Measurements from ENCODE around the gene ABHD15.
A peak's percentile ranks its signal among the peaks of the same experiment; 100 is the strongest.
"Not testable (repeated sequence)": the region's sequence is repeated elsewhere in the genome, so short reads cannot be mapped to it uniquely, and the experiment has no call there.

The ABHD15 gene

GRCh38 chr17:29568331-29569244 lies 1.8 kb upstream of the ABHD15 start, which contains the start of gene TP53I13:
Gene TP53I13 (plus strand): TSS chr17:29568701. CDS start chr17:29568759, 58 bp downstream.
- DNase-seq = peak; percentile 75 to 94 (median 83)

GRCh38 chr17:29567554-29568330 lies 905 bp upstream of the ABHD15 start:
- DNase-seq = peak; percentile 52 to 88 (median 70)

GRCh38 chr17:29567304-29567553 lies 392 bp upstream of the ABHD15 start:
- DNase-seq = no peak

GRCh38 chr17:29565643-29566472 lies 979 bp downstream of the ABHD15 start:
- DNase-seq = peak in 4 of 5 experiments; percentile 31 to 82 (median 40)

GRCh38 chr17:29563816-29564215 lies 3.0 kb downstream of the ABHD15 start:
- peak in 2 of 5 experiments; percentile 31 to 47 for DNase-seq

GRCh38 chr17:29562615-29563014 lies 4.2 kb downstream of the ABHD15 start:
- DNase-seq = no peak

GRCh38 chr17:29561554-29562517 lies 5.0 kb downstream of the ABHD15 start:
- peak in 1 of 5 experiments; percentile 52 for DNase-seq

- no peak for DNase-seq
Observed at GRCh38 chr17:29560316-29560715, 6.5 kb downstream of the ABHD15 start.

GRCh38 chr17:29559640-29560039 lies 7.2 kb downstream of the ABHD15 start:
- no peak for DNase-seq

- not testable (repeated sequence) for DNase-seq
Observed at GRCh38 chr17:29558139-29558538, 8.7 kb downstream of the ABHD15 start.

- DNase-seq = peak in 1 of 5 experiments; percentile 30
Observed at GRCh38 chr17:29557739-29558116, 9.1 kb downstream of the ABHD15 start.

GRCh38 chr17:29557085-29557738 lies 9.6 kb downstream of the ABHD15 start:
- DNase-seq = peak in 1 of 5 experiments; percentile 37

GRCh38 chr17:29555840-29556239 lies 11.0 kb downstream of the ABHD15 start:
- DNase-seq = no peak

GRCh38 chr17:29549177-29549923 lies 17.5 kb downstream of the ABHD15 start:
- DNase-seq = peak in 1 of 5 experiments; percentile 73

GRCh38 chr17:29546830-29547229 lies 20.0 kb downstream of the ABHD15 start:
- no peak for DNase-seq

GRCh38 chr17:29546085-29546484 lies 20.8 kb downstream of the ABHD15 start:
- DNase-seq = no peak

- DNase-seq = no peak
Observed at GRCh38 chr17:29544066-29544465, 22.8 kb downstream of the ABHD15 start.

- no peak for DNase-seq
Observed at GRCh38 chr17:29533976-29534375, 32.9 kb downstream of the ABHD15 start.

GRCh38 chr17:29526322-29526721 lies 40.5 kb downstream of the ABHD15 start:
- no peak for DNase-seq

- DNase-seq = no peak
Observed at GRCh38 chr17:29524692-29525091, 42.1 kb downstream of the ABHD15 start.
